Urinary bladder (tissue), 4 donors: ENCODE results near the gene KRTAP10-12. TPM values are rescaled to one million over a fixed set of nuclear protein-coding genes. Genes with fewer than 3 reads are reported as not detected.
"Not testable (repeated sequence)": the region's sequence is repeated elsewhere in the genome, so short reads cannot be mapped to it uniquely, and the experiment has no call there.

Experiments used
- DNase-seq: peaks from one replicate; pipeline ENCODE4 v3.0.0-alpha.2; 2015; ENCODE audit errors: extremely low spot score
- H3K27ac ChIP-seq: one replicate; pipeline ENCODE4 v1.5.1; 2013; ENCODE audit warnings: low read depth, mild to moderate bottlenecking, moderate library complexity
- H3K36me3 ChIP-seq: one replicate; pipeline ENCODE4 v1.6.1; 2013; ENCODE audit warnings: mild to moderate bottlenecking, moderate library complexity; ENCODE audit not compliant: insufficient read depth
- H3K4me1 ChIP-seq: one replicate; pipeline ENCODE4 v1.6.1; 2013; ENCODE audit warnings: mild to moderate bottlenecking, moderate library complexity; ENCODE audit not compliant: insufficient read depth
- H3K4me3 ChIP-seq: one replicate; pipeline ENCODE4 v1.5.1; 2013; ENCODE audit warnings: low read depth, low read length
- WGBS: extraction: QIAGEN DNeasy Blood & Tissue Kit; methylation state at CpG from one replicate; pipeline ENCODE4 v1.1.7; 2013; 5-methylcytosine and 5-hydroxymethylcytosine counted together
- polyA plus RNA-seq: library from polyadenylated mRNA; stranded (reverse); fragments of 200-250 nt; gene quantifications from one replicate; pipeline ENCODE4 v1.2.3, GENCODE V29; 2013
- total RNA-seq: library from RNA; depleted of rRNA; stranded (reverse); fragments of >200 nt; gene quantifications from one replicate; pipeline ENCODE4 v1.2.3, GENCODE V29; 2014
- donor health status: healthy with polysubstance abuse.
- donor health status: healthy.

KRTAP10-12 gene
- total and polyA plus RNA-seq, 2 donors = not detected

DNA sequence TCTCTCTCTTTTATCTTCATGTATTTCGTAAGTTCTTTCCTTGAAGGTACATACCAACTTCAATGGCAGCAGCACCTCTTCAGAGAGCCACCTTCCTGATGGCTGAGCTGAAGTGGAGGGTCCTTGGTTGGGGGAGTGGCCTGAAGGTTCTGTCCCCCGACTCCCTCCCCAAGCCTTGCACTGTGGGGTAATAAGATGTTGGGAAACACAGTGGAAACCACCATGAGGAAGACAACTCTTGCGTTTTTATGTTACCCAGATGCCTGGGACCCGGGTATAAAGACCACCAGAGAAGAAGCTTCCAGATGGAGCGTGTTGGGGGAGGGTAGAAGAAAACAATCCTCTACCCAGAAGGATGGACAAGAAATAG lies 38.4 kb upstream of the KRTAP10-12 start:
- 80% methylated on average over 5 of the region's 5 CpGs for WGBS
- no peaks in the 10 kb centered on the region for H3K4me1 ChIP-seq
- H3K36me3 ChIP-seq = no peaks in the 10 kb centered on the region
- no peak overlapping the region for H3K4me3 ChIP-seq
- no peak overlapping the region for H3K27ac ChIP-seq
- no peak for DNase-seq

GRCh38 chr21:44658913-44659595 lies 37.9 kb upstream of the KRTAP10-12 start:
- 57% methylated on average over 11 of the region's 11 CpGs for WGBS
- H3K27ac ChIP-seq = no peak overlapping the region
- DNase-seq = no peak
- H3K4me3 ChIP-seq = no peak overlapping the region
- no peaks in the 10 kb centered on the region for H3K36me3 ChIP-seq
- no peaks in the 10 kb centered on the region for H3K4me1 ChIP-seq

DNA sequence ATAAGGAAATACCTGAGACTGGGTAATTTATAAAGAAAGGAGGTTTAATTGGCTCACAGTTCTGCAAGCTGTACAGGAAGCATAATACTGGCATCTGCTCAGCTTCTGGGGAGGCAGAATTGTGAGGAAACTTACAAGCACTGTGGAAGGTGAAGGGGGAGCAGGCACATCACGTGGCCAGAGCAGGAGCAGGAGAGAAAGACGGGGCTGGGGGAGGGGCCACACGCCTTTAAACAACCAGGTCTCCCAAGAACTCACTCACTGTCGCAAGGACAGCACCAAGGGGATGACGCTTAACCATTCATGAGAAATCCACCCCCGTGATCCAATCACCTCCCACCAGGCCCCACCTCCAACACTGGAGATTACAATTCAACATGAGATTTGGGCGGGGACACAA lies 35.4 kb upstream of the KRTAP10-12 start:
- not testable (repeated sequence) for DNase-seq, H3K36me3 ChIP-seq
- WGBS = 44% methylated on average over 7 of the region's 7 CpGs

GRCh38 chr21:44664691-44665090 lies 32.3 kb upstream of the KRTAP10-12 start:
- no peaks in the 10 kb centered on the region for H3K4me1 ChIP-seq
- DNase-seq = no peak
- 83% methylated on average over 5 of the region's 5 CpGs for WGBS

More for the DNA sequence above, 35.4 kb upstream of the KRTAP10-12 start:
- not testable (repeated sequence) for H3K27ac ChIP-seq, H3K4me1 ChIP-seq, H3K4me3 ChIP-seq

GRCh38 chr21:44666401-44667320 lies 30.3 kb upstream of the KRTAP10-12 start, which contains the start of gene KRTAP12-2:
Gene KRTAP12-2 (minus strand): TSS chr21:44666927. CDS start chr21:44666886, 41 bp downstream.
- Histone ChIP-seq H3K4me3 (no peak within 1 kb of the TSS), H3K36me3 (no peaks in the 10 kb centered on the region), H3K4me1 (no peaks in the 10 kb centered on the region), H3K27ac (no peak within 1 kb of the TSS)
- no peak for DNase-seq
- WGBS = 73% methylated on average over 19 of the region's 19 CpGs

More at GRCh38 chr21:44664691-44665090, 32.3 kb upstream of the KRTAP10-12 start:
- H3K27ac ChIP-seq = no peak overlapping the region
- no peaks in the 10 kb centered on the region for H3K36me3 ChIP-seq
- H3K4me3 ChIP-seq = no peak overlapping the region

DNA sequence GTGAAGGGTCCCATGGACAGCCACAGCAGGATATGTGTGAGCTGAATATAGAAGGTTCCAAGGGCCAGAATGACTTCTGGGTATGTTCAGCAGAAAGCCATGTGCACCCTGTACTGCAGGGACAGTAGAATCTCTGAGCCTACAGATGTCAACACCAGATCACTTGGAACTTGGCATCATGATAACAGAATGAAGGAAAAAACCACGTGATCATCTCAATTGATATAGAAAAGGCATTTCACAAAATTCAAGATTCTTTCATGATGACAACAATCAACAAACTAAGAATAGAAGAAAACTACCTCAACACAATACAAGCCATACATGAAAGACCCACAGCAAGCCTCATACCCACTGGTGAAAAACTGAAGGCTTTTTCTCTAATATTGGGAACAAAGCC lies 29.4 kb upstream of the KRTAP10-12 start:
- 76% methylated on average over 1 of the region's 1 CpG for WGBS
- Histone ChIP-seq H3K27ac (no peak overlapping the region), H3K36me3 (no peaks in the 10 kb centered on the region), H3K4me1 (no peaks in the 10 kb centered on the region), H3K4me3 (no peak overlapping the region)
- no peak for DNase-seq

DNA sequence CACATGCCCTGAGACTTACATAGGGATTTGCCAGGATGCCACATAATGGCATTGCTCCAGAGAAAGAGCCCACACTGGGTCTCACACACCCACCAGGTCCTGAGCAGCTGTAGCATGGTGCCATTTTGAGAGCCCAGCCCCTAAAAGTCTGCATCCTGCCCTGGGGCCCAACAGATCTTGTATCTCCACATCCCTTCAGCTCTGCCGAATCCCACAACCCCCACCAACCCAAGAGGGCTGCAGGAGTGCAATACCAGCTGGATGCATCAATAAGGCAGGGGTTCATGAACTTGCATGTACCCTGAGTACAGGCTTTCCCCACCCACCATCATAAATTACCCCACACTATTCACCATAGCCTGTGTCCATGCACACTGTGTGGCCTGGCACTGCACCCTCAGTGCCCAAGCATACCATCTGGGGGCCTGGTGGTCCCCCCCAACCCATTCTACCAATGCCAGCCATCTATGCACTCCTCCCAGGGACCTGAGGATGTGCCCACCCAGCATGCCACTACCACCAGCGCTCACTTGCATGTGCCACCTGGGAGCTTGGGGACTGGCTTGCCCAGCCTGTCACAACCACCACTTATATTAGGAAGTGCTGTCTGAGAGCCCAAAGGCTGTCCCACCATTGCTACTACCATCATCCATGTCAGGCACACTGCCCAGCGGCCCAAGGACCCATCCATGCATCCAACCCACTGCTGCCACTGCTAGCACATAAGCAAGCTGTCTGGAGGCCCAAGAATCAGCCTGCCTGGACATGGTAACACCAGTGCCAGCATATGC lies 26.1 kb upstream of the KRTAP10-12 start:
- WGBS = 72% methylated on average over 3 of the region's 3 CpGs
- Histone ChIP-seq H3K27ac (no peak overlapping the region), H3K36me3 (no peaks in the 10 kb centered on the region), H3K4me3 (no peak overlapping the region), H3K4me1 (no peaks in the 10 kb centered on the region)
- no peak for DNase-seq

- no peak for DNase-seq
- 100% methylated on average over 1 of the region's 1 CpG for WGBS
- H3K4me3 ChIP-seq = no peak overlapping the region
Observed at GRCh38 chr21:44671911-44672310, 25.1 kb upstream of the KRTAP10-12 start.

GRCh38 chr21:44677881-44678280 lies 19.1 kb upstream of the KRTAP10-12 start:
- 95% methylated on average over 13 of the region's 13 CpGs for WGBS
- Histone ChIP-seq H3K36me3 (no peaks in the 10 kb centered on the region), H3K27ac (no peak overlapping the region), H3K4me1 (no peaks in the 10 kb centered on the region), H3K4me3 (no peak overlapping the region)
- no peak for DNase-seq

More at GRCh38 chr21:44671911-44672310, 25.1 kb upstream of the KRTAP10-12 start:
- Histone ChIP-seq H3K36me3 (no peaks in the 10 kb centered on the region), H3K4me1 (no peaks in the 10 kb centered on the region), H3K27ac (no peak overlapping the region)

DNA sequence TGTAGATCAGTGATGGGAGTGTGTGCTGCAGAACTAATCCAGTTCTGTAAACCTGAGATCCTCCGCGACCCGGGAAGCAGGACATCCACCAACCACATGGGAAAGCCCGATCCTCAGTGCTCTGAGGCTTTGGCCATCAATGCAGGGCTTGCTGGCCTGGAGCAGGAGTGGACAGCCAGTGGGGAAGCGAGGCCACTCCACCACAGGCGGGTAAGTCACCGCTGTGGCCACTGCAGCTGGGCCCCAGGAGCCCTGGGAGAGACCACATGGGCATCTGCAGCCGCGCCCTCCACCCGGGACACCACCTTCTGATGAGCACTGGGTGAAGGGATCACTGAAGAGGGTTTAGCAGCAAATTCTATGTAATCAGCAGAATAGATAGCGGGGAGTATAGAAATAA lies 15.8 kb upstream of the KRTAP10-12 start:
- no peak for DNase-seq
- H3K36me3 ChIP-seq = no peaks in the 10 kb centered on the region

DNA sequence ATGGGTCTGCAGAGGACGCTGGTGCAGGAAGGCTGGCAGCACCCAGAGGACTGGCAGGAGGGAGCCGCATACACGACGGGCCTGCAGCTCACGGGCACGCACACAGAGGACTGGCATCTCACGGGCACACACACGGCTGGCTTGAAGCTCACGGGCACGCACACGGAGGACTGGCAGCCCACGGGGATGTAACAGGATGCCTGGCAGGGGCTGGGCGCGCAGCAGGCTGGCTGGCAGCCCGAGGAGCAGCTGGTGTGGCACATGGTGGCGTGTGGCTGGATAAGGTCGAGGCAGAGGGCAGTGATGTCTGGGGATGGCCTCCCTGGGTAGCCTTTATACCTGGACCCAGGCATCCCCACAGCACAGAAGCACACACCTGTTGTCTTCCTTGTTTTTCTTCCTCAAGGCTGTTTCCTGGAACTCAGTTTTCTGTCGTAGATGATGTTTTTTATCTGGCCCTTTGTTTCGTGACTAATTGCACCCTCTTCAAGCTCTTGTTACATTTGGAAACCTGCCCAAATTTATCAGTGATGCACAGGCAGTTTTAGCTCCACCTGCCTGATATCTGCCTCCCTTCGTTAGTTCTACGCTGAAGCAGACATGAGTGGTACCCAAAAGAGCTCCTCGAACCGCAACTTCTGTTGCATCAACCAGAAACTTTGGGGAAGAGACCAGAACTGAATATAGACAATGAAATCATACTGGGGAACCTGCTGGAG lies 15.0 kb upstream of the KRTAP10-12 start, which contains the start of gene KRTAP12-1:
TSS of gene KRTAP12-1 (minus strand) at position 303 of the 719 bp plus-strand sequence. CDS start at position 263, 40 bp downstream.
- no peaks in the 10 kb centered on the region for H3K36me3 ChIP-seq
- 75% methylated on average over 23 of the region's 23 CpGs for WGBS
- no peaks in the 10 kb centered on the region for H3K4me1 ChIP-seq
- DNase-seq = no peak
- no peak within 1 kb of the TSS for H3K27ac ChIP-seq
- H3K4me3 ChIP-seq = no peak within 1 kb of the TSS

More for the DNA sequence above, 15.8 kb upstream of the KRTAP10-12 start:
- WGBS = 80% methylated on average over 11 of the region's 11 CpGs
- no peaks in the 10 kb centered on the region for H3K4me1 ChIP-seq
- H3K4me3 ChIP-seq = no peak overlapping the region
- no peak overlapping the region for H3K27ac ChIP-seq

- 76% methylated on average over 15 of the region's 15 CpGs for WGBS
- Histone ChIP-seq H3K4me1 (no peaks in the 10 kb centered on the region), H3K4me3 (no peak overlapping the region), H3K36me3 (no peaks in the 10 kb centered on the region), H3K27ac (no peak overlapping the region)
- no peak for DNase-seq
Observed at GRCh38 chr21:44682580-44683151, 14.3 kb upstream of the KRTAP10-12 start.
